ENCODE measurements around the gene CRYBG3.

CRYBG3 gene

GRCh38 chr3:97932387-97932801, 110.6 kb downstream of the CRYBG3 start:
- TF ChIP-seq, protein P1, sequence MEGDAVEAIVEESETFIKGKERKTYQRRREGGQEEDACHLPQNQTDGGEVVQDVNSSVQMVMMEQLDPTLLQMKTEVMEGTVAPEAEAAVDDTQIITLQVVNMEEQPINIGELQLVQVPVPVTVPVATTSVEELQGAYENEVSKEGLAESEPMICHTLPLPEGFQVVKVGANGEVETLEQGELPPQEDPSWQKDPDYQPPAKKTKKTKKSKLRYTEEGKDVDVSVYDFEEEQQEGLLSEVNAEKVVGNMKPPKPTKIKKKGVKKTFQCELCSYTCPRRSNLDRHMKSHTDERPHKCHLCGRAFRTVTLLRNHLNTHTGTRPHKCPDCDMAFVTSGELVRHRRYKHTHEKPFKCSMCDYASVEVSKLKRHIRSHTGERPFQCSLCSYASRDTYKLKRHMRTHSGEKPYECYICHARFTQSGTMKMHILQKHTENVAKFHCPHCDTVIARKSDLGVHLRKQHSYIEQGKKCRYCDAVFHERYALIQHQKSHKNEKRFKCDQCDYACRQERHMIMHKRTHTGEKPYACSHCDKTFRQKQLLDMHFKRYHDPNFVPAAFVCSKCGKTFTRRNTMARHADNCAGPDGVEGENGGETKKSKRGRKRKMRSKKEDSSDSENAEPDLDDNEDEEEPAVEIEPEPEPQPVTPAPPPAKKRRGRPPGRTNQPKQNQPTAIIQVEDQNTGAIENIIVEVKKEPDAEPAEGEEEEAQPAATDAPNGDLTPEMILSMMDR (IDR thresholded peaks at IDR 0.05; ENCODE audit: control insufficient read depth, insufficient read depth, low read depth, low read length, missing control alignments) = no peak
- DNase-seq (ENCODE audit: low read depth) = no peak
- H3K4me3 ChIP-seq (ENCODE audit: control insufficient read depth, low read depth, low read length) = no peak overlapping the region

GRCh38 chr3:97934980-97935695, 113.3 kb downstream of the CRYBG3 start:
- H3K4me3 ChIP-seq (ENCODE audit: control insufficient read depth, low read depth, low read length) = no peak overlapping the region
- TF ChIP-seq, protein P1 (IDR thresholded peaks at IDR 0.05; ENCODE audit: control insufficient read depth, insufficient read depth, low read depth, low read length, missing control alignments) = no peak
- DNase-seq (ENCODE audit: low read depth) = no peak

- TF ChIP-seq, protein P1 (IDR thresholded peaks at IDR 0.05; ENCODE audit: control insufficient read depth, insufficient read depth, low read depth, low read length, missing control alignments) = no peak
- H3K4me3 ChIP-seq (ENCODE audit: control insufficient read depth, low read depth, low read length) = no peak overlapping the region
- DNase-seq (ENCODE audit: low read depth) = no peak
Measured at GRCh38 chr3:97935842-97936241, 114.0 kb downstream of the CRYBG3 start.

GRCh38 chr3:97937205-97937604, 115.4 kb downstream of the CRYBG3 start:
- no peak for DNase-seq (ENCODE audit: low read depth)
- TF ChIP-seq, protein P1 (IDR thresholded peaks at IDR 0.05; ENCODE audit: control insufficient read depth, insufficient read depth, low read depth, low read length, missing control alignments) = no peak
- no peak overlapping the region for H3K4me3 ChIP-seq (ENCODE audit: control insufficient read depth, low read depth, low read length)

DNA sequence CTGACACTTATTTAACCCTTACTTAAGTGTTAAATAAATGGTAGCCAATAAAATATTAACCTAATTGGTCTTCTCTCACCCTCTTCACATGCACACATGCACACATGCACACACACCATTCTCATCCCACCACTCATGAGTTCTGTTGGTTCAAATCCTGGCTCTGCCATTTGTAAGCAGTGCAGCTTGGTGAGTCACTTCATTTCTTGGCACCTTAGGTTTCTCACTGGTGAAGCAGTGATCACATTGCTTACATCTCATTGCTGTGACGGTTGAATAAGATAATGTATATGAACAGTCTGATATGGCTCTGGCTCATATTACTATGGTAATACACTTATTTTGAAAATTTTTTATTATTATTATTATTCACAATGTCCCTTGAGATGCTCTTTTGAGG, 116.6 kb downstream of the CRYBG3 start:
- TF ChIP-seq, protein P1 (IDR thresholded peaks at IDR 0.05; ENCODE audit: control insufficient read depth, insufficient read depth, low read depth, low read length, missing control alignments) = no peak
- no peak for DNase-seq (ENCODE audit: low read depth)
- H3K4me3 ChIP-seq (ENCODE audit: control insufficient read depth, low read depth, low read length) = no peak overlapping the region

DNA sequence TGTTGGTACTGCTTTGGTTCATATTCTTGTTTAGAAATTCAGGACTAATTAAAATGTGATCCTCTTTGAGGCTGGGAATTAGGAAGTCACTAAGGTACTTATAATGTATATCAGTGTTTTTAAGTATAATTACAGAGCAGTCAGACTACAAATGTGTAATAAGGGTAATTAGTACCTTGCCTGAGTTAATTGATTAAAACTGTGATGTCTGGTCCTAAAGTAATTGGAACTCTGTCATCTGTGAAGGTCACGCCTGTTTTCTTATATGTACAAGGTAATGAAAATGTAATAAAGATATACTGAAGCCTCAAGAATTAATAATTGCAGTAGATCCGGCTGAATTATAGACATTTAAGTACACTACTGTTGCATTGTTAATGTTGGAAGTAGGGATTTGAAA, 117.6 kb downstream of the CRYBG3 start:
- DNase-seq (ENCODE audit: low read depth) = no peak
- TF ChIP-seq, protein P1 (IDR thresholded peaks at IDR 0.05; ENCODE audit: control insufficient read depth, insufficient read depth, low read depth, low read length, missing control alignments) = no peak
- no peak overlapping the region for H3K4me3 ChIP-seq (ENCODE audit: control insufficient read depth, low read depth, low read length)
